K562 (cell line): Measurements from ENCODE around the gene TMEM273. TPM values are rescaled to one million over a fixed set of nuclear protein-coding genes. Genes with fewer than 3 reads are reported as not detected.

Experiments used
- CREB3L1 ChIP-seq: fragments of 450-650 bp; IDR thresholded peaks from 2 replicates; pipeline ENCODE4 v1.6.1; 2014; ENCODE audit warnings: low read depth, mild to moderate bottlenecking, moderate library complexity, borderline replicate concordance
- GMEB1 ChIP-seq: fragments of 250-450 bp; sonication (Bioruptor Pico); IDR thresholded peaks from 2 replicates; pipeline ENCODE4 v1.4.0; 2020; ENCODE audit warnings: mild to moderate bottlenecking
- MBD1 ChIP-seq: fragments of 250-450 bp; sonication (Bioruptor Pico); IDR thresholded peaks from 2 replicates; pipeline ENCODE4 v1.8.0; 2022; ENCODE audit warnings: inconsistent platforms
- MBD2 ChIP-seq: sonication (generic); IDR thresholded peaks from 2 replicates; pipeline ENCODE4 v1.6.1; 2016; ENCODE audit warnings: low read depth, borderline replicate concordance
- NCOA6 ChIP-seq: fragments of 450-650 bp; IDR thresholded peaks from 2 replicates; pipeline ENCODE4 v1.6.1; 2017; ENCODE audit warnings: mild to moderate bottlenecking
- SFPQ ChIP-seq: fragments of 200-400 bp; formaldehyde crosslinking; IDR thresholded peaks from 2 replicates; pipeline ENCODE4 v1.6.1; 2017; ENCODE audit warnings: mild to moderate bottlenecking, low read depth, low read length, moderate library complexity
- USF2 ChIP-seq: sonication (generic); formaldehyde crosslinking; IDR thresholded peaks from 2 replicates; pipeline ENCODE4 v1.5.0; 2020; ENCODE audit warnings: missing genetic modification reagents
- ZBTB33 ChIP-seq: sonication (generic); formaldehyde crosslinking; IDR thresholded peaks from 2 replicates; pipeline ENCODE4 v1.8.1; 2023; ENCODE audit warnings: mild to moderate bottlenecking, missing genetic modification reagents
- ZBTB34 ChIP-seq: fragments of 250-450 bp; sonication (Bioruptor Pico); IDR thresholded peaks from 2 replicates; pipeline ENCODE4 v1.8.0; 2021; ENCODE audit warnings: mild to moderate bottlenecking, moderate library complexity
- ZFP91 ChIP-seq: sonication (generic); formaldehyde crosslinking; IDR thresholded peaks from 2 replicates; pipeline ENCODE4 v1.8.0; 2022; ENCODE audit warnings: mild to moderate bottlenecking, missing genetic modification reagents
- ZNF134 ChIP-seq: fragments of 250-450 bp; sonication (Bioruptor Pico); conservative IDR thresholded peaks from 2 replicates; pipeline ENCODE4 v1.4.0; 2020
- ZNF282 ChIP-seq: sonication (generic); formaldehyde crosslinking; IDR thresholded peaks from 2 replicates; pipeline ENCODE4 v1.8.1; 2023; ENCODE audit warnings: missing genetic modification reagents
- ZNF764 ChIP-seq: fragments of 250-450 bp; sonication (Bioruptor Pico); IDR thresholded peaks from 2 replicates; pipeline ENCODE4 v1.4.0; 2020; ENCODE audit warnings: low read depth, mild to moderate bottlenecking, moderate library complexity
- polyA plus RNA-seq, 8 experiments: library from polyadenylated mRNA; depleted of rRNA in 4 of 8; stranded (reverse) in 5 of 8; unstranded in 3 of 8; fragments of >200 nt; fragmentation: Nextera tagmentation in 2 of 8; fragmentation: Illumina TruSeq in 1 of 8; extraction: Ambion mirVana in 2 of 8; extraction: Trizol in 1 of 8; gene quantifications; 2 replicates each; pipeline versions ENCODE4 v1.2.1 to v1.2.3, GENCODE V29; 2011 to 2014; ENCODE audit warnings: inconsistent platforms in 1 of 8, missing spikeins in 1 of 8
- total RNA-seq, 7 experiments: library from RNA; depleted of rRNA in 6 of 7; stranded (reverse); fragments of >200 nt in 6 of 7; fragmentation: Illumina TruSeq in 2 of 7; extraction: Trizol in 2 of 7; gene quantifications; 2 replicates each; pipeline versions ENCODE4 v1.2.1 to v1.2.3, GENCODE V29; 2011 to 2021; ENCODE audit warnings: low replicate concordance in 1 of 7

Gene TMEM273
- total and polyA plus RNA-seq, 9 of the 15 experiments (the other 6 are each of a cell fraction or from before 2014, with no cell fraction given), result 39.2 to 131 (median 95.6) TPM

GRCh38 chr10:49179699-49180443 is 8.3 kb downstream of the TMEM273 start (continued):
- TF ChIP-seq ZFP91, result no peak
- TF ChIP-seq ZBTB33 (CRISPR knock-in tag), result no peak
- peak; percentile 16; the same call in 1 of the 2 replicates for TF ChIP-seq USF2
- no peak for TF ChIP-seq ZBTB34 (CRISPR knock-in tag)
- TF ChIP-seq ZNF764 (CRISPR knock-in tag), result no peak
- TF ChIP-seq SFPQ, result no peak
- TF ChIP-seq GMEB1 (CRISPR knock-in tag), result no peak
- no peak for TF ChIP-seq MBD2
- TF ChIP-seq CREB3L1, result peak; percentile 94; the same call in 1 of the 2 replicates
- TF ChIP-seq ZNF282, result no peak
- no peak for TF ChIP-seq NCOA6
- TF ChIP-seq MBD1, result no peak
- TF ChIP-seq ZNF134 (CRISPR knock-in tag), result no peak
